ENCODE results near the gene WDR75.

The WDR75 gene

GRCh38 chr2:189504238-189504637, 63.0 kb downstream of the WDR75 start:
- Histone ChIP-seq H3K27me3 (ENCODE audit: insufficient read depth, low read length, poor library complexity) (no peaks in the 10 kb centered on the region), H3K4me3 (ENCODE audit: low read depth in 1 of 2, low read length in 2 of 2) (no peak overlapping the region), H3K4me2 (ENCODE audit: insufficient read depth, low read length) (no peak overlapping the region), H2AFZ (ENCODE audit: low read depth, low read length) (no peak overlapping the region), H3K36me3 (ENCODE audit: insufficient read depth, low read length) (no peaks in the 10 kb centered on the region), H3K27ac (ENCODE audit: low read length) (no peak overlapping the region), H3K9ac (ENCODE audit: low read depth, low read length) (no peak overlapping the region), H3K4me1 (ENCODE audit: insufficient read depth, low read length) (peaks cover 9% of the 10 kb centered on the region), H4K20me1 (ENCODE audit: insufficient read depth, low read length) (no peaks in the 10 kb centered on the region), H3K9me3 (ENCODE audit: insufficient read depth, low read length, severe bottlenecking) (no peaks in the 10 kb centered on the region), H3K79me2 (ENCODE audit: insufficient read depth, low read length) (no peaks in the 10 kb centered on the region)
- ATAC-seq (ENCODE audit: insufficient read depth, low read depth) (no peak), DNase-seq (no peak)
- TF ChIP-seq CTCF (IDR thresholded peaks at IDR 0.05; ENCODE audit: borderline replicate concordance, extremely low read depth, low read length, poor library complexity, severe bottlenecking) (no peak), EZH2 (IDR thresholded peaks at IDR 0.05; ENCODE audit: borderline replicate concordance, low read depth, low read length, severe bottlenecking) (no peak)

- Histone ChIP-seq H2AFZ (ENCODE audit: low read depth, low read length) (no peak overlapping the region), H3K36me3 (ENCODE audit: insufficient read depth, low read length) (no peaks in the 10 kb centered on the region), H3K4me1 (ENCODE audit: insufficient read depth, low read length) (peaks cover 9% of the 10 kb centered on the region), H3K4me3 (ENCODE audit: low read depth in 1 of 2, low read length in 2 of 2) (no peak overlapping the region), H3K27me3 (ENCODE audit: insufficient read depth, low read length, poor library complexity) (no peaks in the 10 kb centered on the region), H3K79me2 (ENCODE audit: insufficient read depth, low read length) (no peaks in the 10 kb centered on the region), H4K20me1 (ENCODE audit: insufficient read depth, low read length) (no peaks in the 10 kb centered on the region), H3K4me2 (ENCODE audit: insufficient read depth, low read length) (no peak overlapping the region), H3K9ac (ENCODE audit: low read depth, low read length) (no peak overlapping the region), H3K9me3 (ENCODE audit: insufficient read depth, low read length, severe bottlenecking) (no peaks in the 10 kb centered on the region), H3K27ac (ENCODE audit: low read length) (0 out of 2 replicates have a peak overlapping the region, but pooled peaks have one; percentile 14)
- TF ChIP-seq EZH2 (IDR thresholded peaks at IDR 0.05; ENCODE audit: borderline replicate concordance, low read depth, low read length, severe bottlenecking) (no peak), CTCF (IDR thresholded peaks at IDR 0.05; ENCODE audit: borderline replicate concordance, extremely low read depth, low read length, poor library complexity, severe bottlenecking) (no peak)
- ATAC-seq (ENCODE audit: insufficient read depth, low read depth) (0 out of 3 replicates have a peak, but pooled peaks have one; percentile 19), DNase-seq (no peak)
These were observed 64.2 kb downstream of the WDR75 start for GRCh38 chr2:189505492-189505891.

GRCh38 chr2:189506514-189506976, 65.3 kb downstream of the WDR75 start:
- no peaks in the 10 kb centered on the region for H4K20me1 ChIP-seq (ENCODE audit: insufficient read depth, low read length)
- no peaks in the 10 kb centered on the region for H3K27me3 ChIP-seq (ENCODE audit: insufficient read depth, low read length, poor library complexity)
- no peak overlapping the region for H2AFZ ChIP-seq (ENCODE audit: low read depth, low read length)
- no peak overlapping the region for H3K27ac ChIP-seq (ENCODE audit: low read length)
- peaks cover 9% of the 10 kb centered on the region for H3K4me1 ChIP-seq (ENCODE audit: insufficient read depth, low read length)
- no peak overlapping the region for H3K4me2 ChIP-seq (ENCODE audit: insufficient read depth, low read length)
- ATAC-seq (ENCODE audit: insufficient read depth, low read depth): no peak
- DNase-seq: no peak
- no peaks in the 10 kb centered on the region for H3K36me3 ChIP-seq (ENCODE audit: insufficient read depth, low read length)
- H3K9ac ChIP-seq (ENCODE audit: low read depth, low read length): no peak overlapping the region
- H3K4me3 ChIP-seq (ENCODE audit: low read depth in 1 of 2, low read length in 2 of 2): no peak overlapping the region
- no peak for TF ChIP-seq CTCF (IDR thresholded peaks at IDR 0.05; ENCODE audit: borderline replicate concordance, extremely low read depth, low read length, poor library complexity, severe bottlenecking)
- H3K9me3 ChIP-seq (ENCODE audit: insufficient read depth, low read length, severe bottlenecking): no peaks in the 10 kb centered on the region
- no peaks in the 10 kb centered on the region for H3K79me2 ChIP-seq (ENCODE audit: insufficient read depth, low read length)
